GM12875 (cell line): ENCODE results near the gene LRRC31.

Source experiments
- H3K4me3 ChIP-seq: one replicate; pipeline ENCODE4 v1.5.1; 2011; ENCODE audit warnings: low read depth, low read length, control low read depth
- TF ChIP-seq, protein P1 (sequence below): IDR thresholded peaks from 2 replicates; pipeline ENCODE4 v1.5.1; 2011; ENCODE audit warnings: low read depth, mild to moderate bottlenecking, control low read depth, inconsistent platforms, low read length, moderate library complexity, borderline replicate concordance; ENCODE audit not compliant: insufficient read depth

The LRRC31 gene

DNA sequence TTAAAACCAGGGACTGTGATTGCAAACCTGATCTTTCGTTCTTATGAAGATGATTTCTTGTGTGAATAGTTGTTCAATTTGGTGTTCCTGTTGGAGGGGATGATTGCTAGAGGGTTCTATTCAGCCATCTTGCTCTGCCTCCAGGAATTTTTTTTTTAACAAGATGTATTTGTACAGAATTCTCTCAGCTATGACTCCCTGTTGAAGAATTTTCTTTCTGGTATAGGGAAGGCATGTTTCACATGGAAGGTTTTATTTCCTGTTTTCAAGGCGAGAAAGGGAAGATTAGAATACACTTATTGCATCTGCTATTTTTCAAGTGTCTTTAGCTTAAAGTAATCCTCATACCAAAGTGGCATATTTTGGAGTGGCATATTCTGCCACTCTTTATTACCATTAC is 51.4 kb downstream of the LRRC31 start:
- TF ChIP-seq, protein P1, sequence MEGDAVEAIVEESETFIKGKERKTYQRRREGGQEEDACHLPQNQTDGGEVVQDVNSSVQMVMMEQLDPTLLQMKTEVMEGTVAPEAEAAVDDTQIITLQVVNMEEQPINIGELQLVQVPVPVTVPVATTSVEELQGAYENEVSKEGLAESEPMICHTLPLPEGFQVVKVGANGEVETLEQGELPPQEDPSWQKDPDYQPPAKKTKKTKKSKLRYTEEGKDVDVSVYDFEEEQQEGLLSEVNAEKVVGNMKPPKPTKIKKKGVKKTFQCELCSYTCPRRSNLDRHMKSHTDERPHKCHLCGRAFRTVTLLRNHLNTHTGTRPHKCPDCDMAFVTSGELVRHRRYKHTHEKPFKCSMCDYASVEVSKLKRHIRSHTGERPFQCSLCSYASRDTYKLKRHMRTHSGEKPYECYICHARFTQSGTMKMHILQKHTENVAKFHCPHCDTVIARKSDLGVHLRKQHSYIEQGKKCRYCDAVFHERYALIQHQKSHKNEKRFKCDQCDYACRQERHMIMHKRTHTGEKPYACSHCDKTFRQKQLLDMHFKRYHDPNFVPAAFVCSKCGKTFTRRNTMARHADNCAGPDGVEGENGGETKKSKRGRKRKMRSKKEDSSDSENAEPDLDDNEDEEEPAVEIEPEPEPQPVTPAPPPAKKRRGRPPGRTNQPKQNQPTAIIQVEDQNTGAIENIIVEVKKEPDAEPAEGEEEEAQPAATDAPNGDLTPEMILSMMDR = no peak

GRCh38 chr3:169815590-169816150 is 54.1 kb downstream of the LRRC31 start:
- H3K4me3 ChIP-seq = no peak overlapping the region
- TF ChIP-seq, protein P1 = no peak

More for the DNA sequence above, 51.4 kb downstream of the LRRC31 start:
- H3K4me3 ChIP-seq = no peak overlapping the region

- H3K4me3 ChIP-seq = peak overlapping the region; percentile 87
- TF ChIP-seq, protein P1 = peak; percentile 81
These were observed 55.8 kb downstream of the LRRC31 start for GRCh38 chr3:169813757-169814517.

- H3K4me3 ChIP-seq = peak overlapping the region; percentile 87
- TF ChIP-seq, protein P1 = no peak
These were observed 56.5 kb downstream of the LRRC31 start for GRCh38 chr3:169813278-169813677.

DNA sequence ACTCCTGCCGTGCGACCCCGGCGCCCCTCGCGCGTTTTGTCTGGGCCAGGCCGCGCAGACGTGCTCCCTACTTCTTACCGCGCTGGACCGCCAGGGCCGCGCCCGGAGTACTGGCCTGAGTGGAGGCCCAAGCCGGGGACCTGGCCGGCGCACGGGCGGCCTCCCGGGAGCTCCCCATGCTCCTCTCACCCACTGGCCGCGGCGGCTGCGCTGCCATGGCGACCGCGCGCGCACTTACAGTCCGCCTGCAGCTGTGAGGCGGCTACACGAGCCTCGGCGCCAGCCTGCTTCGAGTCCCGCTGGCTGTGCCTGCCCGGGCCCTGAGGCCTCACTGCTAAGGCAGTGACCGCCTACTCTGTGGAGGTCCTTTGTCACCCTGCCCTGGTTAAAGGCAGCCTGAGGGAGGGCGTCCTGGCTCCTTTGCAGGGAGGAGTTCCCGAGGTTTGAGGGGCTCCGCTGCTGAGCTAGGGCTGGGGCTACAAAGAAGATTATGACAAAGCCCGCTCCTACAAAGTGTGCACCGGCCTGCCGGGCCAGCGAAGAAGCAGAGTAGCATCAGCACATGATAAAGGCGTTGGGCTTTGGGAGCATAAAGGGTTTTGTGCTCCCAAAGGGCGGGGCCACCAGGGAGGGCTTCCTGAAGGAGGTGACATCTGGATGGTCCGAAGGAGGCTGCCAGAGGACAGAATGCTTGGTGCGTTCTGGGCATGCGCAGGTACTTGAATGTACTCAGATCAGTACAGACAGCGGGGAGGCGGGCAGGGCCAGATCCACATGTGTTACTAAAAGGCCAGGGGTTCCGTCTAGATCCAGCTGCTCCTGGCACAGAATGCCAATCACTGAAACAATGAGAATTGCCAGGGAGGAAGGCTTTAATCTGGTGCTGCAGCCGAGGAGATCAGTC is 57.2 kb downstream of the LRRC31 start, which contains the start of the genes LRRC34 and LRRIQ4:
TSS of gene LRRC34 (minus strand) at position 573 of the 904 bp plus-strand sequence. CDS start at position 217, 356 bp downstream.
TSS of gene LRRIQ4 (plus strand) at position 539 of the 904 bp plus-strand sequence. CDS start 9,052 bp downstream, outside the sequence.
- TF ChIP-seq, protein P1 = no peak
- H3K4me3 ChIP-seq = peak within 1 kb of the TSS; percentile 87

- TF ChIP-seq, protein P1 = no peak
- peak overlapping the region; percentile 87 for H3K4me3 ChIP-seq
These were observed 58.0 kb downstream of the LRRC31 start for GRCh38 chr3:169811631-169812331.
